ENCODE results near the gene CNOT4.

CNOT4 gene

DNA sequence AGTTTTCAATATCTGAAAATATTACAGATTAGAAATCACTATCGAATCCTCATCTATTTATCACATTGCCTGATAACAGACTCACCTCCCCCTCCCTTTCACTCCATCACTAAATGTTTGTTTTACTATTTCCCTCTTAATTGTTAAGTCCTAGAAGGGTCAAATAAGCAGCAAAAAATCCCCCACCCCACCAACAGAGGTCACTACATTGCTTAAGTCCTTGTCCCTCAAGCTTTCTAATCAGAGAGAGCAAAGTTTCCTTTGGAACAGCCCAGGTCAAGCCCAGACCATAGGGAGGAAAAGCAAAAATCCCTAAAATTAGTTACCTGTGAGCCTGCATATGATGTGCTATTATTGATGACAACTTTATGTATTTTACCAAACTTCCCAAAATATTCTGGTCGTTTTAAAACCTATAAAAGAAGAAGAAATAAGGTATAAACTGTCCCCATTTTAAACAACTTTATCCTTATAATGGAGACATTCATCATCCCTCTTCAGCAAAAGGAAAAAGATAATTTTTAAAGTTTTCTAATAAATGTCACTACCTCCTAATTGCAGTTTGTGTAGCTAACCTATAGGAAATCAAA, 95.0 kb downstream of the CNOT4 start:
- peak; percentile 11 for DNase-seq (ENCODE audit: low read depth)
- no peak overlapping the region for H3K4me3 ChIP-seq (ENCODE audit: control insufficient read depth, low read depth, low read length)
- TF ChIP-seq, protein P1, sequence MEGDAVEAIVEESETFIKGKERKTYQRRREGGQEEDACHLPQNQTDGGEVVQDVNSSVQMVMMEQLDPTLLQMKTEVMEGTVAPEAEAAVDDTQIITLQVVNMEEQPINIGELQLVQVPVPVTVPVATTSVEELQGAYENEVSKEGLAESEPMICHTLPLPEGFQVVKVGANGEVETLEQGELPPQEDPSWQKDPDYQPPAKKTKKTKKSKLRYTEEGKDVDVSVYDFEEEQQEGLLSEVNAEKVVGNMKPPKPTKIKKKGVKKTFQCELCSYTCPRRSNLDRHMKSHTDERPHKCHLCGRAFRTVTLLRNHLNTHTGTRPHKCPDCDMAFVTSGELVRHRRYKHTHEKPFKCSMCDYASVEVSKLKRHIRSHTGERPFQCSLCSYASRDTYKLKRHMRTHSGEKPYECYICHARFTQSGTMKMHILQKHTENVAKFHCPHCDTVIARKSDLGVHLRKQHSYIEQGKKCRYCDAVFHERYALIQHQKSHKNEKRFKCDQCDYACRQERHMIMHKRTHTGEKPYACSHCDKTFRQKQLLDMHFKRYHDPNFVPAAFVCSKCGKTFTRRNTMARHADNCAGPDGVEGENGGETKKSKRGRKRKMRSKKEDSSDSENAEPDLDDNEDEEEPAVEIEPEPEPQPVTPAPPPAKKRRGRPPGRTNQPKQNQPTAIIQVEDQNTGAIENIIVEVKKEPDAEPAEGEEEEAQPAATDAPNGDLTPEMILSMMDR (IDR thresholded peaks at IDR 0.05; ENCODE audit: control insufficient read depth, insufficient read depth, low read depth, low read length, missing control alignments), result peak; percentile 58

DNA sequence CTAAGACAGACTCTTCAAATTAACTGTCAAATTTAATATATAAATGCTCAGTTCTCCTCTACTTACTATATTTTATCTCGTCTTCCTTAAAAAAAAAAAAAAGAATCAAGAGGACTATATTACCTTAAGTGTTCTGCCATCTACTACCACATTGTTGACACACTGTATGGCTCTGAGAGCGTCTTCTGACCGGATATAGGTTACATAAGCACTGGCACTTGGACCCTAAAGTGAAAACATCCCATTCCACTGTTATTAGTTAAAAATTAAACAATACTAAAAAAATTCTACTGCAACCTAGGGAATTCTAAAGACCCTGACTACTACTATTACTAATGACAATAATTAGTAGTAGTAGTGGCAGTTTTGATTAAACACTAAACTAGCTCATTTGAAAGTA, 95.7 kb downstream of the CNOT4 start:
- DNase-seq (ENCODE audit: low read depth), result no peak
- H3K4me3 ChIP-seq (ENCODE audit: control insufficient read depth, low read depth, low read length), result no peak overlapping the region
- TF ChIP-seq, protein P1 (IDR thresholded peaks at IDR 0.05; ENCODE audit: control insufficient read depth, insufficient read depth, low read depth, low read length, missing control alignments), result no peak

DNA sequence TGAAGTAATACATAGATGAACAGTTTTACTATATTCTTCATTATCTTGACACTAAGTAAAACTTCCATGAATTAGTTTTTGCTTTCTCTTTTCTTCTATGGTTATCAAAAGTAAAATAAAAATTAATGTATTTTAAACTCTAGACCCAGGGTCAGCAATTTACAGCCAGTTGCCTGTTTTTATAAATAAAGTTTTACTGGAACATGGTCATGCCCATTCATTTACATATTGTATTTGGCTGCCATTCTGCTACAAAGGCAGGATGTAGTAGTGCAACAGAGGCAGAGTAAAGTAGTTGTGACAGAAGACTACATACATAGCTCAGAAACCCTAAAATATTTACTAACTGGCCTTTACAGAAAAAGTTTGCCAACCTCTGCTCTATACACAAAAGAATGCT, 98.8 kb downstream of the CNOT4 start:
- DNase-seq (ENCODE audit: low read depth), result no peak
- H3K4me3 ChIP-seq (ENCODE audit: control insufficient read depth, low read depth, low read length), result no peak overlapping the region
- TF ChIP-seq, protein P1 (IDR thresholded peaks at IDR 0.05; ENCODE audit: control insufficient read depth, insufficient read depth, low read depth, low read length, missing control alignments), result no peak

DNA sequence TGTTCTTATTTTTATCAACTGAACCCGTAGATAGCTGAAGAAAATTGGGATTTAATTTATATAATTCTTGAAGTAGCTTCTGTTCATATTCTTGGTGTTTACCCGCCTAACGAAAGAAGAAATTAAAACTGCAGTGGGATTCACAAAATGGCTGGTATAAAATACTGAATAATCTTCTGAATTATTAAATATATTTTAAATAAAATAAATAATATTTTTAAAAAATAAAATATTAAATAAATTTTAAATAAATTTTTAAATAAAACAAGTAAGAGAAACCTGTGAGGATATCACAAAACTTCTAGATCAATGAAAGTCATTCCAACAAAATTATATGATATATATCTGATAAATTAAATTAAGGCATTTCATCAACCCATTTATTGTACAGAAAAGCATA, 99.4 kb downstream of the CNOT4 start:
- TF ChIP-seq, protein P1 (IDR thresholded peaks at IDR 0.05; ENCODE audit: control insufficient read depth, insufficient read depth, low read depth, low read length, missing control alignments), result no peak
- no peak overlapping the region for H3K4me3 ChIP-seq (ENCODE audit: control insufficient read depth, low read depth, low read length)
- DNase-seq (ENCODE audit: low read depth), result no peak

DNA sequence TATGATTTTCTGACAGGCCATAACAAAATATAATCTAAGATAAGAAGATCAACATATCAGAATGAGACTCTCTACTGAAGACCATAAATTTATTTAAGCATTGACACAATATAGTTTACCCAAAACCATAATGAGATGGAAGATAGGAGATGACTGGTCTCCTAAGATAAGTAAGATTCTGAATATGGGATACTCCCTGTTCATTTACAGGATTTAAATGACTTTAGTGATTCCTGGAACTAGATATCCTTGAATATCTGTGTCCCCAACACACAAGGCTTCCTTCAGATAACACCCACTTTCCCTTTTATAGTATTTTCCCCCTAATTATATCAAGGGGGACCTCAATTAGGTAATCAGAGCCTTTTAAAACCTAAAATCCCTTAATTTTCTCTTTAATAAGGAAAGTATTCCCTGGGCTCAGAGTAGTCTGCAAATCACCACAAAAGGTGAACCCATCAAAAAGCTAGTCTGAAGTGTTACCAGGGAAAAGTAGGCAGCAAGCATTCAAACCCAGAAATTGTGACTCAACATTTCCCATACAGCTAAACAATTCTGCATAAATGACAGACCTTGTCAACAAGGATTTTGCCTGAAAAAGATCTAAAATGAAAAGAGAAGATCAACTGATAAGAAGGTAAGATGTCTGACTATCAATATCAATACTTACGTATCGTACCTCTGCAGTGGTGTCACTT, 99.9 kb downstream of the CNOT4 start:
- H3K4me3 ChIP-seq (ENCODE audit: control insufficient read depth, low read depth, low read length), result no peak overlapping the region
- no peak for DNase-seq (ENCODE audit: low read depth)
- TF ChIP-seq, protein P1 (IDR thresholded peaks at IDR 0.05; ENCODE audit: control insufficient read depth, insufficient read depth, low read depth, low read length, missing control alignments), result no peak

DNA sequence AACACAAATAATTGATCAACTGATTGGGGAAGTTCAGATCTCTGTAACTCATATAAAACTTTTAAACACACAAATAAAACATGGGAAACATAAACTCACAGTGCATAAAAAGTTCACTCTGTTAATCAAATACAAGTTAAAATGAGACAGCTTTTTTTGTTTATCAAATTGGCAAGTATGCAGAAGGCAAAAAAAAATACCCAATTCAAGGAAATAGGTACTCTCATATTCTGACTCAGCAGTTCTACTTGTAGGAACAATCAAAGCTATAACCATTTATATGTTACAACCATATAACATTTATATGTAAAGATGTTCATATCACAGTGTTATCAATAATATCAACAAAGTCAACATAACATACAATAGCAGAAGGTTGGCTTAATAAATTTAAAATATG, 102.0 kb downstream of the CNOT4 start:
- TF ChIP-seq, protein P1 (IDR thresholded peaks at IDR 0.05; ENCODE audit: control insufficient read depth, insufficient read depth, low read depth, low read length, missing control alignments), result no peak
- no peak for DNase-seq (ENCODE audit: low read depth)
- no peak overlapping the region for H3K4me3 ChIP-seq (ENCODE audit: control insufficient read depth, low read depth, low read length)

Measured in AG09309 (cell line).